NCI-H226 (cell line): Measurements from ENCODE around the gene TMEM45B.
A peak's percentile ranks its signal among the peaks of the same experiment; 100 is the strongest.
"Not testable (repeated sequence)": the region's sequence is repeated elsewhere in the genome, so short reads cannot be mapped to it uniquely, and the experiment has no call there.

Experiments
- DNase-seq: peaks from one replicate; pipeline ENCODE4 v3.0.0-alpha.2; 2015

Gene TMEM45B

GRCh38 chr11:129853518-129854231, 38.0 kb downstream of the TMEM45B start:
- no peak for DNase-seq

DNA sequence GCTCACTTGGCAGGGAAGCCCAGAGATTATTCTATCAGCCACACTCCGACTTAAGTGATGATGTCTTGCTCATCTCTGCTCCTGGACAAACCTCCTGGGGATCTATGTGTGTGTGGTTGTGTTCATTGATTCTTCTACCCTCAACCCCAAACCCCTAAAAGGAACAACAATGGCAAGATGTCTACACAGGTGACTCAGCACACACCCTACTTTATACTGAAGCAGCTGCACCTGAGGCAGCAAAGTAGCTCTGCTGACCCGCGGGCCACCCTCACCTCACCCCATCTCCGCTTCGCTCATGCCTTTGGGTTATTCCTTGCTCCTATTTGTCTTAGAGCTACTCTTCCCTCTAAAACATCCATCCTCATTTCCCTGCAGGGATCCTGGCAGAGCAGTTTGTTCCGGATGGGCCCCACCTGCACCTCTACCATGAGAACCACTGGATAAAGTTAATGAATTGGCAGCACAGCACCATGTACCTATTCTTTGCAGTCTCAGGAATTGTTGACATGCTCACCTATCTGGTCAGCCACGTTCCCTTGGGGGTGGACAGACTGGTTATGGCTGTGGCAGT, 38.7 kb downstream of the TMEM45B start:
- no peak for DNase-seq

- DNase-seq: no peak
Observed at GRCh38 chr11:129855086-129855485, 39.4 kb downstream of the TMEM45B start.

- no peak for DNase-seq
Observed at GRCh38 chr11:129856036-129856435, 40.4 kb downstream of the TMEM45B start.

GRCh38 chr11:129861702-129862522, 46.3 kb downstream of the TMEM45B start:
- peak; percentile 95 for DNase-seq

DNA sequence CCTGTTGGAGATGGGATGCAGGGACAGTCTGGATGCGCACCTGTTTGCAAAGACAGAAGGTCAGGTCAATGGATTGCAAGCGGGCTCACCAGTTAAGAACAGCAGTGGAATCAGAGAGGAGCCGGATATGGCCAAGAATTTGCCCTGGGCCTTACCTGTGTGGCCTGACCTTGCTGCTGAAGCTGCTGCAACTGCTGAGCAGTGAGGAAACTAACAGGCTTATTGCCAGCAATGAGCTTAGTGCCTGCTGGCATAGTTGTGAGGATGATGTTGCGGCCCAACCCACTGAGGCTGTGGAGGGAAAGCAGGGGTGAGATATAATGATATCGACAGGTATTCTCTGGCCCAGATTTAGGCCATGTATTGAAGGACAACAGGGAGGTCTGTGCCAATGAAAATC, 49.2 kb downstream of the TMEM45B start:
- DNase-seq: no peak

DNA sequence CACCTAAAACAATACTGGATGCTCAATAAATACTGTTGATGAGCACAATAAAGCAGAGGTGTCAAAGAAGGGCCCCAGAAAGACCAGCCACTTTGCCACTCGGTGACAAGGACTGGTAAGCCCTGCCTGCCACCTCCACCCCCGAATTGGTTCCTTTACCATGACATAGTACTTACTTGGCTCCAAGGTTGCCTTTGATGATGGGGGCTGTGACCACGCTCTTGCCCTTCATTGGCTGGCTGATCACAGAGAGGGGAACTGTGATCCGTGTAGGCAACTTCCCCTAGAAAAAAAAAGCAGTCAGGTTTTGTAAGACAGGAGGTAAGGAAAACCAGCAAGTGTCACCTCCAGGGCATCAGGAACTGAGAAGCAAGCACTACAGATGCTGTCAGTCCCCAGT, 50.1 kb downstream of the TMEM45B start:
- DNase-seq: no peak

- DNase-seq: no peak
Observed at GRCh38 chr11:129866311-129866710, 50.7 kb downstream of the TMEM45B start.

- not testable (repeated sequence) for DNase-seq
Observed at GRCh38 chr11:129868626-129869025, 53.0 kb downstream of the TMEM45B start.

- no peak for DNase-seq
Observed at GRCh38 chr11:129871914-129872313, 56.3 kb downstream of the TMEM45B start.

- no peak for DNase-seq
Observed at GRCh38 chr11:129880311-129880710, 64.7 kb downstream of the TMEM45B start.

DNA sequence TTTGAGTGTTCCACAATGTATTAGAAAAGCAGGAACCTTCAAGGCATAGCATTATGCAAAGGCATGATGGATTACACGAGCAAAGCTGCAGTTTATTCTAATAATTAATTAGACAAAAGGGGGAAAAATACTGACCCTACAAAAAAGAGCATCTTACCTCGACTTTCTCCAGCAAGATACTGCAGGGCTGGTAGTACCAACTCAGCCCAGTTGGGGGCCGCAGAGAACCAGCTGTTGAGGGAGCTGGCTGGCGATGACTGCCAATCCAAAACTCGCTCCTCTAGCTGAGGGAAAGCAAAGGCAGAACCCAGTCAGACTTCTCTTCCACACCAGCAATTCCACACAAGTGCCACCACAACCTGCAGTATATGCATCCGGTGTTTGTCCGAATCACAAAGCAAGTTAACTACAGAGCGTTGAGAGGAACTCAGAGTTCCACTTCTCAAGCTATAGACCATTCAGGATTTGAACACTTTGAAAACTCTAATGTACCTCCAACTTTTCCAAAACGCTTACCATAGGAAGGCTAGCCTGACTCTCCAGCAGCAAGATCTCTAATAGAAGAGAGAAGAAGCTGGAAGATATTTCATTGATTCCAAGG, 66.0 kb downstream of the TMEM45B start:
- no peak for DNase-seq

GRCh38 chr11:129884581-129884980, 68.9 kb downstream of the TMEM45B start:
- DNase-seq: no peak

- DNase-seq: no peak
Observed at GRCh38 chr11:129885381-129885780, 69.7 kb downstream of the TMEM45B start.

- DNase-seq: no peak
Observed at GRCh38 chr11:129888451-129888850, 72.8 kb downstream of the TMEM45B start.

GRCh38 chr11:129894278-129895125, 78.9 kb downstream of the TMEM45B start:
- no peak for DNase-seq

- DNase-seq: peak; percentile 59
Observed at GRCh38 chr11:129895126-129896041, 79.7 kb downstream of the TMEM45B start, which contains the start of gene NFRKB. NFRKB (minus strand) TSS chr11:129895578; CDS start chr11:129892849, 2,729 bp downstream.

GRCh38 chr11:129896062-129896461, 80.4 kb downstream of the TMEM45B start:
- DNase-seq: no peak

GRCh38 chr11:129905402-129905801, 89.8 kb downstream of the TMEM45B start:
- DNase-seq: no peak
